ACC112 (cell line): ENCODE measurements around the gene ACOXL.

Experiments
- H2AFZ ChIP-seq: fragments of 200-600 bp; sonication (generic); one replicate; pipeline ENCODE4 v1.6.0; 2017; ENCODE audit warnings: antibody characterized with exemption, low read length; ENCODE audit not compliant: unreplicated experiment
- H3K27ac ChIP-seq: fragments of 200-600 bp; sonication (generic); 2 replicates; pipeline ENCODE4 v1.5.1; 2014; ENCODE audit warnings: low read depth, mild to moderate bottlenecking, antibody characterized with exemption, low read length, moderate library complexity
- H3K27me3 ChIP-seq: fragments of 200-600 bp; sonication (generic); 2 replicates; pipeline ENCODE4 v1.6.1; 2014; ENCODE audit warnings: mild to moderate bottlenecking, antibody characterized with exemption, low read length, moderate library complexity, mixed read lengths; ENCODE audit not compliant: insufficient read depth
- H3K36me3 ChIP-seq: fragments of 200-600 bp; sonication (generic); 2 replicates; pipeline ENCODE4 v1.6.1; 2016; ENCODE audit warnings: mild to moderate bottlenecking, antibody characterized with exemption, low read length, moderate library complexity, mixed read lengths; ENCODE audit not compliant: insufficient read depth
- H3K4me1 ChIP-seq: fragments of 200-600 bp; sonication (generic); one replicate; pipeline ENCODE4 v1.6.1; 2016; ENCODE audit warnings: low read length, mixed read lengths; ENCODE audit not compliant: insufficient read depth, unreplicated experiment, control insufficient read depth
- H3K4me3 ChIP-seq: fragments of 200-600 bp; sonication (generic); 2 replicates; pipeline ENCODE4 v1.5.1; 2014; ENCODE audit warnings: mild to moderate bottlenecking, low read depth, low read length
- H3K79me2 ChIP-seq: fragments of 200-600 bp; sonication (generic); one replicate; pipeline ENCODE4 v1.6.0; 2016; ENCODE audit warnings: low read length; ENCODE audit not compliant: control insufficient read depth, unreplicated experiment, insufficient read depth

ACOXL gene

DNA sequence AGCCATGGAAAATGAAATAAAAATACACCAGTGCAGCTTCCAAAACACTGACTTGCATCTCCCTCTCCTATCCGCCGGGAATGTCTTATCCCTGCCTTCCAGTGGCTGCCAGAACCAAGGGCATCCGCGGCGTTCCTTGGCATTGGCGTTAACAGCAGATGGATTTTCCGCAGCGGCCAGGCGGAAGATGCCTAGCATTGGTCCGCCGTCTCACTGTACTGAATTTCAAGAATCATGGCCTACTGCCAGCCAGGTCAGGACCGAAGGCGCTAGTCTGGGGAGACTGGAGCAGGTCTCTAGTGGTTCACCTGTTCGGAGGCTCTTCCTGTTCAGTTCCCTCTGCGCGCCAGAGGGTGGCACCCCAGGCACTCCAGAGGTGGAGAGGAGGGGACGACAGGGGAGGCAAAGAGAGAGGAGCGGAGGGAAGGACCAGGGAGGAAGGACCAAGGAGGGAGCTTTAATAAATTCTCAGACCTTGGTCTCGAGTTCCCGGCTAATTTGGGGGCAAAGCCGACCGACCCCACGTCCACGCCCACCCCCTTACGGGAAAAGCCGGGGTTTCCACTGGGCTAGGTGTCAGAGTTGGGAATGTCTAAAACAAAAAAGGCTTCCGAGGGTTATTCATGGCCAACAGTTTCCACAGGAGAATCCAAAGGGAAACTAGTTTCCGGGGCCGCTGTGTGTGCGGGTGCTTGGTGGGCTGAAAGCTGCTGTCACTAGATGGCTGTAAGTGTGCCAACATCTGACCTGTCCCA, 384.6 kb downstream of the ACOXL start:
- no peak overlapping the region for H3K27ac ChIP-seq
- no peaks in the 10 kb centered on the region for H3K79me2 ChIP-seq
- peak overlapping the region; percentile 27 for H2AFZ ChIP-seq
- peaks cover 4% of the 10 kb centered on the region for H3K4me1 ChIP-seq
- peak overlapping the region; percentile 74 for H3K4me3 ChIP-seq
- H3K27me3 ChIP-seq = peaks cover 57% of the 10 kb centered on the region
- no peaks in the 10 kb centered on the region for H3K36me3 ChIP-seq

DNA sequence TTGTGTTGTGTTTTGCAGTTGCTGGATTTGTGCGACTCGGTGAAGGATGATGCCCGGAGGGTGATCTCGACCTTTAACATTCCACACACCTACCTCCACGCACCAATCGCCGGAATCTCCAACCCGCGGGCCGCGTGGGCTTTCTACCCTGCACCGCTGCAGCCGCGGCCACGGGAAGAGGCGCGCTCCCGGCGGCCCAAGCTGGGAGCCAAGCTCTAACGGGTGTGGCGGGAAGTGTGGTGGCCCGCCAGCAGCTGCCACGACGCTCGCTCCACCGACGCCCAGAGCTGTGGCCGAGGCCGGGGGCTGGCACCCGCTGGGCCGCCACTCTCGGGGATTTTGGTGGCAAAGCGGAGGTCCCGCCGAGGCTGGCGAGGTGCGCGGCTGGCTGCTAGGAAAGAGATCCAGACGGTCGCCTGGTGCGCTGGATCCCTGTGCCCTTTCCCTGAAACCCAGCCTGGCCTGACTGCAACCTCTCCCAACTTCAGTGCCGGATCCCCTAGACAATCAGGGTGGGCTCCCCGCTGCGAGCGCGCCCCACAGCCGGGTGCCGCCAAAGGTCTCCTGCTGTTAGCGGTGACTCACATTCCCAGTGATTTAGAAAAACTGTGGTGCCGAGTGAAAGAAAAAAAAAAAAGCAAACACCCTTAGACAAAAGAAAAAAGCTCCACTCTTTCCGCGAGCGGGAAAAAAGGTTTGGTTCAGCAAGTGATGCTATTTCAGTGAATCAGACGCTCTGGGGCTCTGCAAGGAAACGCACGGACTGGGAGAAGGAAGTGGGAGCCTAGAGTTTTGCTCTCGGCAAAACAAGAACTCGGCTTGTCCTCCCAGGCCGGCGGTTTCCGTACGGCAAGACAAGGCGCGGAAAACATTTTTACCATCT, 385.5 kb downstream of the ACOXL start:
- H3K4me3 ChIP-seq = peak overlapping the region; percentile 74
- no peaks in the 10 kb centered on the region for H3K79me2 ChIP-seq
- peaks cover 4% of the 10 kb centered on the region for H3K4me1 ChIP-seq
- H2AFZ ChIP-seq = peak overlapping the region; percentile 27
- H3K27me3 ChIP-seq = peaks cover 55% of the 10 kb centered on the region
- H3K27ac ChIP-seq = no peak overlapping the region
- no peaks in the 10 kb centered on the region for H3K36me3 ChIP-seq

DNA sequence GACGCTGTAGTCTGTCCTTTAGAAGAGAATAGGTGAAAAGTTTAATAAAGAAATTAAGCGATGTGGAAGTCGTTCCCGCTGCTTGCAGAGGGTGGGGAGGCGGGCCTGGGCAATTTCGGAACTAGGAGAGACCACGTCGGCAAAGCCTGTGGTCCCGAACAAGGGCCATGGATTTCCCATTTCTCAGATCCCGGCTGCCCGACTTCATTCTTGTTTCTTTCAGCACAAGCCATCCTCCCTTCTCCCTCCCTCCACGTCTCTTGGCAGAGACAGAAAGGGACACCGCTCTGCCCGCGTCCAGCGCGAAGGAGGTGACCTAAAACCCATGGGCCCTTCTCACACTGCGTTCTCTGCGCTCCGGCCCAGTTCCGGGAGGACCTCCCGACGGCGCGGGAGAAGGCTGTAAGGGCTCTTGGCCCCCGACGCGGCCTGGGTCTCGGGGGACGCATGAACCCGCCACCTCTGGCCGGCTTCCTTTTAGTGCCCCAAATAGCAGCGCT, 386.2 kb downstream of the ACOXL start:
- H3K36me3 ChIP-seq = no peaks in the 10 kb centered on the region
- peaks cover 4% of the 10 kb centered on the region for H3K4me1 ChIP-seq
- H3K27ac ChIP-seq = no peak overlapping the region
- no peak overlapping the region for H2AFZ ChIP-seq
- peaks cover 48% of the 10 kb centered on the region for H3K27me3 ChIP-seq
- H3K4me3 ChIP-seq = peak overlapping the region; percentile 74
- no peaks in the 10 kb centered on the region for H3K79me2 ChIP-seq

DNA sequence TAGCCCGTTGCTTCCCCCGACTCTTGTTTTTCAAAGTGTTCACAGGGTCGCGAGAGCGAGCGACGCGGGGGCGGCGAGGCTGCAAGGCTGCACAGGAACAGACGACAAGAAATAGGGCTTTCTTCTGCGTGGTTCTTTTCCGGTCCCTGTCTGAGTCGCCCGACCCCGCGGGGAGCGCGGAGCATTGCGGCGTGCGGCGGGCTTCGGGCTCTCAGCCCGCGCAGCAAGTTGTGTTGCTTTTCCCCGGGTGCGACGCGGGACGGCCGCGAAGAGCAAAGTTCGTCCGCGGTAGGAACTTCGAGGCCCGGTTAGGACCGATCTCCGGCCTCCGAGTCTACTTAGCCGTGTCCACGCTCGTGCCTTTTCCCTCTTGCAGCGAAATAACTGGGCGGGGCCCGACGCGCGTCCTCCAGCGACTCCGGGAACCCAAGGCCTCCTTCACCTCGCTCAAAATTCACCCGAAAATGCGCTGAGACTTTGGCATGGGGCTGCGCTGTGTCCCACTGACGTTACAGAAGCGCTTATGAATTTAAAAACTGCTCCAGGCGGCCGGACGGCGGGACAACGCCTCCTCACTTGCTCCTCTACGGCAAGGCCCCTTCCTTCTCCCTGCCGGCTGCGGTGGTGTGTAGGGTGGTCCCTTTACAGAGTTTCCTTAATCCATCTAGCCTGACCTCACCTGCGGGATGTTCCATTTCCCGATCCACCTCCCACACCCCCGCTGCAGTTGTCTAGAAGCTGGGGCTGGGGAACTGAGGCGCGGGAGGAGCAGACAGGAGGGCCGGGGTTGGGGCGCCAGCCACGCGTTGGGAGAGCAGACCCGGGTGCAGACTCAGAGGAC, 386.8 kb downstream of the ACOXL start:
- Histone ChIP-seq H3K4me1 (peaks cover 4% of the 10 kb centered on the region), H3K27ac (no peak overlapping the region), H3K79me2 (no peaks in the 10 kb centered on the region), H3K36me3 (no peaks in the 10 kb centered on the region), H3K27me3 (peaks cover 41% of the 10 kb centered on the region), H2AFZ (no peak overlapping the region), H3K4me3 (0 out of 2 replicates have a peak overlapping the region, but pooled peaks have one; percentile 75)

DNA sequence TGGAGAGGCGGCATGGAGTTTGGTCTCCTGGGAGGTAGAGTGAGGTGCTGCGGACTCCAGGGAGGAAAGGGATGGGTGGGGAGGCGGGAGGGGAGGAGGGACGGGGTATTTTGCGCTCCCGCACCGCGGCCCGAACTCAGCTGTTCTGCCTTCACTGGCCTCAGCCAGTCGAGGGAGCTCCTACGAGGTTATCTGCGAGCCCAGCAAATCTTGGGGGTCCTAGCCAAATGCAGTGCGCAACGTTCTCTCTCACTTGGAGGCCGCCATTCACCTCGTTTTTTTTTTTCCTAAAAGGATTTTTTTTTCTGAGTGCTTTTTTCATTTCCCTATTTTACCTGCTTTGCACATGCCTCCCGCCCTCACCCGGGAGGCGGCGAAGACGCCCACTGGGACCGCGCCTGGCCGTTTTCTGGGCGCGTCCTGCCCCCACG, 387.5 kb downstream of the ACOXL start:
- Histone ChIP-seq H3K27me3 (peaks cover 37% of the 10 kb centered on the region), H3K36me3 (no peaks in the 10 kb centered on the region), H3K4me1 (peaks cover 4% of the 10 kb centered on the region), H3K4me3 (peak overlapping the region; percentile 75), H3K79me2 (no peaks in the 10 kb centered on the region), H3K27ac (no peak overlapping the region), H2AFZ (no peak overlapping the region)

DNA sequence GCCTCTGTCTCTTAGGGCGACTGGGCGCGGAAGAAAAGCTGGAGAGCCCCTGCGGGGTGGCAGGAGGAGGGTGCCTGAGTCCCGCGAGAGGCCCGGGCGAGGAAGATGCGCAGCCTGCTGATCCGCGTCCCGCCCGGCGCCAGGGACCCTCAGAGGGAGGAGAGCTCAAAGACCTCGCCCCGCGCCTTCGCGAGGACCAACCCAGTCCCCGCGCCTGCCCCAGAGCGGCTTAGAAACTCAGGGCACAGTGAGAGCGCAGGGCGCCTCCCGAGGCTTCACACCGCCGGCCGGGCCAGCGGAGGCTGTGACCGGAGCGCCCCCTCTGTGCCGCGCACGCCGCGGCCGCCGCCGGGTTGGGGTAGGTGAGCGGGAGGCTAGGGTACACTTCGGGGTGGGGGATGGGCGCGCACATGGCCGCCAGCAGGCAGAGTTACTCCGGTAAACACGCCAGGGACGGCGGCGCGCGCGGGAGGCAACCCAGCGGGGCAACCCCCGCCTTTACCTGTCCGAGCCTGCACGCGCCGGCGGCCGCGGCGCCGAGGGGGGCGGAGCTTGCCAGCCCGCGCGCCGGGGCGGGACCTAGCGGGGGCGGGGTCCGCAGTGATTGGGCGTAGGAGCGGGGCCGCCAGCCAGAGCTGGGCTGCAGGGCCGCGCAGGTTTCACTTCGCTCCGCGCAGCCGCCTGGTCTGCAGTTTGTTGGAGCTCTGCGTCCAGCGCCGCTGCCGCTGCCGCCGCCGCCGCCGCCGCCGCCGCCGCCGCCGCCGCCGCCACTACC, 388.1 kb downstream of the ACOXL start, which contains the start of gene BCL2L11:
TSS of gene BCL2L11 (plus strand) at position 662 of the 775 bp plus-strand sequence. CDS start 2,832 bp downstream, outside the sequence.
- Histone ChIP-seq H2AFZ (peak within 1 kb of the TSS; percentile 68), H3K4me1 (peaks cover 4% of the 10 kb centered on the region), H3K27ac (no peak within 1 kb of the TSS)

DNA sequence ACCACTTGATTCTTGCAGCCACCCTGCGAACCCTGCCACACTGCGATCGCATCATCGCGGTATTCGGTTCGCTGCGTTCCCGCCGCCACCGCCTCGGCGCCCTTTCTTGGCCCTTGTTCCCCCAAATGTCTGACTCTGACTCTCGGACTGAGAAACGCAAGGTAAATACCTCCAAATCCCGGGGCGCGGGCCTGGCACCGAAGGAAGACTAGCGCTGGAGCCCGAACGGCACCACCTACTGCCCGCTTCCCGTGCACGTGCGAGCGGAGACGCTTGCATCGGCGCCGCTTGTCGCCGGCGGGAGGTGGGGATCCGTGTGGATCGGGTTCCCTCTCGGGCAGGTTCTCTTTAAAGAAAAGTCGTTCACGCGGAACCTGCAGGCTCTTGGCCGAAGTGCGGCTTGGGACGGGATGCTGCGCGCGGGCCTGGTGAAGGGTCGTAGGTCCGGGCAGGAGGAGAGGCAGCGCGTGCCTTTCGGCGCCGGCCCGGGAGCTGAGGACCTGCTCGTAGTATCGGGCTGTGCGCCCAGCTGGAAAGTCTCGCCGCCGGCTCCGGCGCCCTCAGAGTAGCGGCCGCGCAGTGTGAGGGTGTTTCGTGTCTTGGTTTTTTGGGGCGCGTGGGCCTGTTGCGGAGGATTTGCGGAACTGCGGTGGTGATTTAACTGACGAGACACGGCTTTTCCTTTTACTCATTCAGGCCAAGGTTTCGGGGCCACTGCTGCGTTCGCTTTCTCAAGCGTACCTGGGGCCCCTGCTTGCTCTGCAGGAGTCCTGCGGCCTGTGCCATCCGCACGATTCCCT, 388.9 kb downstream of the ACOXL start:
- Histone ChIP-seq H3K36me3 (no peaks in the 10 kb centered on the region), H3K27ac (no peak overlapping the region), H3K27me3 (peaks cover 23% of the 10 kb centered on the region), H3K4me1 (peaks cover 4% of the 10 kb centered on the region), H3K79me2 (no peaks in the 10 kb centered on the region), H3K4me3 (peak overlapping the region; percentile 75), H2AFZ (peak overlapping the region; percentile 68)

More for the DNA sequence above, 388.1 kb downstream of the ACOXL start, which contains the start of gene BCL2L11:
- H3K79me2 ChIP-seq = no peaks in the 10 kb centered on the region
- H3K36me3 ChIP-seq = no peaks in the 10 kb centered on the region
- peak within 1 kb of the TSS; percentile 75 for H3K4me3 ChIP-seq
- peaks cover 31% of the 10 kb centered on the region for H3K27me3 ChIP-seq

DNA sequence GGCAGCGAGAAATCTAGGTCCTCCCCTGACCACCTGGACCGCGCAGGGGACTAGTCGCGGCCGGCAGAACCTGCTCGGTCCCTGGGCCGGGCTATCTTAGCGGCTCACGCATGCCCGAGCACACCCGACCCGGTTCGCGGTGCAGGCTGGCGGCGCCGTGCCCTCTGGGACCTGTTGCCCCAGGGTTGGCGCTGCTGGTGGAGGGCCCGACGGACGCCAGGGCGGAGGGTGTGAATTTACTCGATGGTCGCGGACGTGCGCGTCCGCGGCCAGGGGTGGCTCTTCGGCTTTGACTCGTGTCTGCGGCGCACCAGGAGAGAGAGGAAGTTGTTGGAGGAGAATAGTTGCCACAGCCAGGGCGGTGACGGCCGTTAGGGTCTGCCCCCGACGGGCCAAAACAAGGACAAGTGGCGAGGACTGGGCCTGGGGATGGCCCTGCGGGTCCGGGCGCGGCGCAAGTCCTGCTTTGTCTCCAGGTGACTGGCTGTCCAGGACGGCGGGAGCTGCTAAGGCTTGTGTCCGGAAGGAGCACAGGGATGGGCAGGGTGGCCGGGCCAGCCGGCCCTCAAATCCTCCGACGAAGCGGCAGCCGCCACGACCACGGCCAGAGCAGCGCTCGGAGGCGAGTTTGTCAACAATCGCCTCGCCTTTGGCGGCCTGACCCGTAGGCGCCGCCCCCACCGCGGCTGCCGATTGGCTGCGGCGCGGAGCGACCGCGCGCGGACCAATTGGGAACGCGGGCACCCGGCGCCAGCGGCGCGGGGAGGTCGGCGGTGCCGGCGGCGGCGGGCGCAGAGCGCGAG, 389.7 kb downstream of the ACOXL start:
- H3K36me3 ChIP-seq = no peaks in the 10 kb centered on the region
- no peaks in the 10 kb centered on the region for H3K79me2 ChIP-seq
- peaks cover 19% of the 10 kb centered on the region for H3K27me3 ChIP-seq
- H2AFZ ChIP-seq = peak overlapping the region; percentile 90
- no peak overlapping the region for H3K27ac ChIP-seq
- peaks cover 4% of the 10 kb centered on the region for H3K4me1 ChIP-seq
- H3K4me3 ChIP-seq = peak overlapping the region; percentile 75
